HepG2 (cell line): ENCODE data around the gene ZNRF3. TPM values are rescaled to one million over a fixed set of nuclear protein-coding genes. Genes with fewer than 3 reads are reported as not detected.

Experiments used
- CHD2 ChIP-seq: IDR thresholded peaks from 2 replicates; pipeline ENCODE4 v1.6.1; 2011; ENCODE audit warnings: low read depth, low read length, improper control_type of control experiment
- GLI4 ChIP-seq: sonication (generic); formaldehyde crosslinking; IDR thresholded peaks from 2 replicates; pipeline ENCODE4 v1.5.1; 2020; ENCODE audit warnings: missing genetic modification reagents, mild to moderate bottlenecking, moderate library complexity, borderline replicate concordance
- HMGXB4 ChIP-seq, 2 experiments: sonication (generic) in 1 of 2; formaldehyde crosslinking in 1 of 2; IDR thresholded peaks; 2 replicates each; pipeline versions ENCODE4 v1.4.0 to v1.6.1; 2018 to 2020; ENCODE audit warnings: missing genetic modification reagents in 2 of 2, borderline replicate concordance in 1 of 2, low read depth in 1 of 2, mild to moderate bottlenecking in 1 of 2, missing biosample characterization in 1 of 2
- KDM5B ChIP-seq: sonication (generic); formaldehyde crosslinking; IDR thresholded peaks from 2 replicates; pipeline ENCODE4 v1.4.0; 2020; ENCODE audit warnings: missing genetic modification reagents, mild to moderate bottlenecking, borderline replicate concordance
- KMT2B ChIP-seq: IDR thresholded peaks from 2 replicates; pipeline ENCODE4 v1.6.1; 2016; ENCODE audit warnings: missing genetic modification reagents, missing compliant biosample characterization
- NCOA1 ChIP-seq: sonication (generic); formaldehyde crosslinking; IDR thresholded peaks from 2 replicates; pipeline ENCODE4 v1.9.0; 2021; ENCODE audit warnings: missing genetic modification reagents
- NR2C2 ChIP-seq: sonication (generic); formaldehyde crosslinking; IDR thresholded peaks from 2 replicates; pipeline ENCODE4 v1.4.0; 2020; ENCODE audit warnings: missing genetic modification reagents, mild to moderate bottlenecking, moderate library complexity, borderline replicate concordance
- SOX6 ChIP-seq, 2 experiments: fragments of 450-650 bp in 1 of 2; sonication (generic) in 1 of 2; formaldehyde crosslinking in 1 of 2; IDR thresholded peaks; 2 replicates each; pipeline versions ENCODE4 v1.4.0 to v1.6.1; 2017 to 2020; ENCODE audit warnings: antibody characterized with exemption in 1 of 2, mild to moderate bottlenecking in 1 of 2, missing genetic modification reagents in 1 of 2
- SP140L ChIP-seq: sonication (generic); formaldehyde crosslinking; IDR thresholded peaks from 2 replicates; pipeline ENCODE4 v1.4.0; 2020; ENCODE audit warnings: missing genetic modification reagents, borderline replicate concordance
- TFDP1 ChIP-seq: IDR thresholded peaks from 2 replicates; pipeline ENCODE4 v1.6.1; 2016; ENCODE audit warnings: missing compliant biosample characterization, missing genetic modification reagents, borderline replicate concordance
- U2AF2 ChIP-seq: fragments of 200-400 bp; formaldehyde crosslinking; IDR thresholded peaks from 2 replicates; pipeline ENCODE4 v1.6.1; 2017; ENCODE audit warnings: low read depth, mild to moderate bottlenecking, low read length
- ZBTB46 ChIP-seq: sonication (generic); formaldehyde crosslinking; IDR thresholded peaks from 2 replicates; pipeline ENCODE4 v1.4.0; 2020; ENCODE audit warnings: mild to moderate bottlenecking, missing genetic modification reagents, borderline replicate concordance
- ZBTB49 ChIP-seq: sonication (generic); formaldehyde crosslinking; IDR thresholded peaks from 2 replicates; pipeline ENCODE4 v1.4.0; 2020; ENCODE audit warnings: missing genetic modification reagents, borderline replicate concordance
- ZEB1 ChIP-seq: IDR thresholded peaks from 2 replicates; pipeline ENCODE4 v1.6.1; 2012; ENCODE audit warnings: mild to moderate bottlenecking, low read depth, inconsistent platforms; ENCODE audit not compliant: insufficient replicate concordance
- ZGPAT ChIP-seq: IDR thresholded peaks from 2 replicates; pipeline ENCODE4 v1.6.1; 2016; ENCODE audit warnings: mild to moderate bottlenecking
- ZNF260 ChIP-seq: sonication (generic); formaldehyde crosslinking; IDR thresholded peaks from 2 replicates; pipeline ENCODE4 v1.4.0; 2020; ENCODE audit warnings: missing genetic modification reagents, low read depth, mild to moderate bottlenecking, borderline replicate concordance
- ZNF772 ChIP-seq: sonication (generic); formaldehyde crosslinking; IDR thresholded peaks from 2 replicates; pipeline ENCODE4 v1.5.0; 2020; ENCODE audit warnings: mild to moderate bottlenecking, missing genetic modification reagents
- ZSCAN25 ChIP-seq: sonication (generic); formaldehyde crosslinking; IDR thresholded peaks from 2 replicates; pipeline ENCODE4 v1.8.0; 2022; ENCODE audit warnings: mild to moderate bottlenecking, missing genetic modification reagents
- polyA plus RNA-seq, 8 experiments: library from polyadenylated mRNA; depleted of rRNA in 3 of 8; stranded (reverse) in 7 of 8; unstranded in 1 of 8; fragments of >200 nt; fragmentation: Illumina TruSeq in 4 of 8; extraction: Trizol in 4 of 8; gene quantifications; 2 replicates each; pipeline versions ENCODE4 v1.2.1 to v1.2.3, GENCODE V29; 2011 to 2016; ENCODE audit warnings: low read depth in 4 of 8, missing spikeins in 1 of 8, mixed read lengths in 1 of 8; ENCODE audit not compliant: insufficient read depth in 1 of 8
- total RNA-seq, 5 experiments: library from RNA; depleted of rRNA; stranded (reverse); fragments of >200 nt; fragmentation: Illumina TruSeq; extraction: Trizol; gene quantifications; 2 replicates each; pipeline ENCODE4 v1.2.3, GENCODE V29; 2016; ENCODE audit warnings: low read depth in 1 of 5

ZNRF3 gene
- total and polyA plus RNA-seq, 2 of the 13 experiments (the other 11 are each of a cell fraction or from before 2014, with no cell fraction given) = 20.3 to 36.7 TPM

GRCh38 chr22:28931844-28932567, 48.6 kb downstream of the ZNRF3 start (continued):
- TF ChIP-seq HMGXB4 (CRISPR knock-in tag; IDR thresholded peaks at IDR 0.05; ENCODE audit: borderline replicate concordance in 1 of 2, low read depth in 1 of 2) (no peak), ZSCAN25 (CRISPR knock-in tag) (no peak), U2AF2 (no peak), SOX6 (IDR thresholded peaks at IDR 0.05) (no peak), SOX6 (CRISPR knock-in tag; IDR thresholded peaks at IDR 0.05) (peak; percentile 70), ZGPAT (CRISPR knock-in tag) (peak; percentile 51), ZEB1 (peak; percentile 61), GLI4 (CRISPR knock-in tag) (no peak), ZBTB49 (CRISPR knock-in tag) (no peak), KMT2B (CRISPR knock-in tag) (no peak), ZBTB46 (CRISPR knock-in tag) (no peak), ZNF772 (CRISPR knock-in tag) (peak; percentile 61; the same call in 1 of the 2 replicates), ZNF260 (CRISPR knock-in tag) (no peak), TFDP1 (no peak), NCOA1 (CRISPR knock-in tag) (no peak), NR2C2 (CRISPR knock-in tag) (peak; percentile 43; the same call in 1 of the 2 replicates), KDM5B (CRISPR knock-in tag) (no peak), CHD2 (no peak), SP140L (CRISPR knock-in tag) (0 out of 2 replicates have a peak, but pooled peaks have one; percentile 39)
